A549 (cell line): ENCODE results near the gene BTBD3. TPM values are rescaled to one million over a fixed set of nuclear protein-coding genes. Genes with fewer than 3 reads are reported as not detected.

Experiments used
- ATAC-seq, 2 experiments: fragments of 200-7000 bp in 1 of 2; fragments of >200 bp in 1 of 2; cut with Nextera tagmentation in 1 of 2; cut with Tn5 transposase in 1 of 2; 3 replicates each; pipeline versions ENCODE4 v1.8.0 to v1.9.1; 2018 to 2020; ENCODE audit warnings: mild to moderate bottlenecking in 1 of 2, moderate library complexity in 1 of 2
- CTCF ChIA-PET: fragments of 300-600 bp; sonication (Branson Sonifier 250); formaldehyde crosslinking; extraction: SDS; loops from one replicate; lab custom pipeline; 2021; ENCODE audit warnings: antibody characterized with exemption, inconsistent platforms; lab: Yijun Ruan, JAX
- POLR2A ChIA-PET: fragments of 350-600 bp; formaldehyde crosslinking; extraction: SDS; loops from one replicate; lab custom pipeline; 2021; ENCODE audit warnings: antibody characterized with exemption, inconsistent platforms; lab: Yijun Ruan, JAX
- DNase-seq, 2 experiments: peaks; one replicate each; pipeline versions ENCODE4 v3.0.0 to v3.0.0-alpha.2; 2011 to 2016; ENCODE audit warnings: low read depth in 1 of 2, low spot score in 1 of 2
- FAIRE-seq: peaks from 2 replicates; lab custom pipeline; 2011; peaks lifted over from hg19 to GRCh38; lab: Jason Lieb, UNC
- H3K27ac ChIP-seq, 2 experiments: fragments of >200 bp; sonication (Bioruptor Twin); formaldehyde crosslinking; 3 replicates each; pipeline ENCODE4 v1.5.1; 2016 to 2017
- H3K4me1 ChIP-seq: fragments of >200 bp; sonication (Bioruptor Twin); formaldehyde crosslinking; 3 replicates; pipeline ENCODE4 v1.6.1; 2016
- H3K4me2 ChIP-seq: fragments of >200 bp; sonication (Bioruptor Twin); formaldehyde crosslinking; 3 replicates; pipeline ENCODE4 v1.6.1; 2016
- H3K4me3 ChIP-seq: fragments of >200 bp; sonication (Bioruptor Twin); formaldehyde crosslinking; 3 replicates; pipeline ENCODE4 v1.5.1; 2016
- H3K9me3 ChIP-seq: fragments of >200 bp; sonication (Bioruptor Twin); formaldehyde crosslinking; 3 replicates; pipeline ENCODE4 v1.6.1; 2016
- BHLHE40 ChIP-seq: IDR thresholded peaks from 2 replicates; pipeline ENCODE4 v1.6.1; 2012; ENCODE audit warnings: low read depth, low read length, inconsistent platforms
- CHD2 ChIP-seq: fragments of 150-350 bp; IDR thresholded peaks from 2 replicates; pipeline ENCODE4 v1.6.1; 2014; ENCODE audit warnings: low read length; ENCODE audit not compliant: partially characterized antibody
- EHMT2 ChIP-seq: fragments of 200-600 bp; sonication (generic); IDR thresholded peaks from 2 replicates; pipeline ENCODE4 v1.6.1; 2016; ENCODE audit warnings: antibody characterized with exemption, low read depth, mild to moderate bottlenecking, moderate library complexity
- FOSB ChIP-seq: fragments of 250-450 bp; sonication (Bioruptor Pico); IDR thresholded peaks from 2 replicates; pipeline ENCODE4 v1.5.0; 2020; ENCODE audit warnings: mild to moderate bottlenecking, moderate library complexity
- FOXS1 ChIP-seq: fragments of 250-450 bp; sonication (Bioruptor Pico); IDR thresholded peaks from 2 replicates; pipeline ENCODE4 v1.5.0; 2020; ENCODE audit warnings: mild to moderate bottlenecking, moderate library complexity
- HOXA7 ChIP-seq: fragments of 250-450 bp; sonication (Bioruptor Pico); IDR thresholded peaks from 2 replicates; pipeline ENCODE4 v1.5.0; 2020; ENCODE audit warnings: mild to moderate bottlenecking, moderate library complexity
- HOXB13 ChIP-seq: fragments of 250-450 bp; sonication (Bioruptor Pico); IDR thresholded peaks from 2 replicates; pipeline ENCODE4 v1.5.0; 2020; ENCODE audit warnings: low read depth, mild to moderate bottlenecking, moderate library complexity
- JUNB ChIP-seq: fragments of >200 bp; sonication (Bioruptor Twin); formaldehyde crosslinking; IDR thresholded peaks from 2 replicates; pipeline ENCODE4 v1.6.1; 2016
- KDM1A ChIP-seq: fragments of 200-600 bp; sonication (generic); IDR thresholded peaks from 2 replicates; pipeline ENCODE4 v1.6.1; 2016; ENCODE audit warnings: low read depth, mild to moderate bottlenecking
- MAFK ChIP-seq: fragments of 450-650 bp; IDR thresholded peaks from 2 replicates; pipeline ENCODE4 v1.6.1; 2014; ENCODE audit not compliant: partially characterized antibody
- MAZ ChIP-seq: fragments of 150-350 bp; IDR thresholded peaks from 2 replicates; pipeline ENCODE4 v1.6.1; 2014; ENCODE audit warnings: antibody characterized with exemption, low read depth, low read length, borderline replicate concordance
- PHF8 ChIP-seq: fragments of 200-600 bp; sonication (generic); IDR thresholded peaks from 2 replicates; pipeline ENCODE4 v1.6.1; 2016; ENCODE audit warnings: low read depth, mild to moderate bottlenecking, antibody characterized with exemption, moderate library complexity, borderline replicate concordance
- POLR2A ChIP-seq: IDR thresholded peaks from 2 replicates; pipeline ENCODE4 v1.6.1; 2012; ENCODE audit warnings: mild to moderate bottlenecking, low read length
- RAD21 ChIP-seq, 2 experiments: fragments of >200 bp in 1 of 2; sonication (Bioruptor Twin) in 1 of 2; formaldehyde crosslinking in 1 of 2; IDR thresholded peaks in 1 of 2; conservative IDR thresholded peaks in 1 of 2; 2 replicates in 1 of 2; 3 replicates in 1 of 2; pipeline ENCODE4 v1.6.1; 2012 to 2018; ENCODE audit warnings: inconsistent platforms in 1 of 2
- RARB ChIP-seq: fragments of 250-450 bp; sonication (Bioruptor Pico); IDR thresholded peaks from 2 replicates; pipeline ENCODE4 v1.8.0; 2021; ENCODE audit warnings: mild to moderate bottlenecking, moderate library complexity
- RFX5 ChIP-seq: fragments of 450-650 bp; IDR thresholded peaks from 2 replicates; pipeline ENCODE4 v1.7.1; 2014; ENCODE audit warnings: antibody characterized with exemption, mild to moderate bottlenecking, moderate library complexity
- RNF2 ChIP-seq: fragments of 200-600 bp; sonication (generic); IDR thresholded peaks from 2 replicates; pipeline ENCODE4 v1.6.1; 2016; ENCODE audit warnings: low read depth, mild to moderate bottlenecking, antibody characterized with exemption, moderate library complexity, borderline replicate concordance
- SMC3 ChIP-seq: fragments of >200 bp; sonication (Bioruptor Twin); formaldehyde crosslinking; IDR thresholded peaks from 3 replicates; pipeline ENCODE4 v1.6.1; 2018; ENCODE audit warnings: inconsistent platforms
- SREBF2 ChIP-seq: fragments of 450-650 bp; IDR thresholded peaks from 2 replicates; pipeline ENCODE4 v1.6.1; 2014; ENCODE audit warnings: mild to moderate bottlenecking, moderate library complexity
- TP53 ChIP-seq: fragments of 250-450 bp; sonication (Bioruptor Pico); IDR thresholded peaks from 2 replicates; pipeline ENCODE4 v1.5.0; 2021; ENCODE audit warnings: mild to moderate bottlenecking, moderate library complexity
- ZC3H11A ChIP-seq: fragments of 450-650 bp; IDR thresholded peaks from 2 replicates; pipeline ENCODE4 v1.6.1; 2014; ENCODE audit warnings: antibody characterized with exemption, mild to moderate bottlenecking
- ZFP36 ChIP-seq: fragments of 450-650 bp; IDR thresholded peaks from 2 replicates; pipeline ENCODE4 v1.6.1; 2014; ENCODE audit warnings: borderline replicate concordance; ENCODE audit not compliant: partially characterized antibody
- WGBS: methylation state at CpG from one replicate; pipeline ENCODE4 v1.1.6; 2017; ENCODE audit errors: missing lambda C conversion rate; 5-methylcytosine and 5-hydroxymethylcytosine counted together
- polyA plus RNA-seq, 4 experiments: library from polyadenylated mRNA; depleted of rRNA in 3 of 4; stranded (reverse); fragments of >200 nt; fragmentation: RNase III in 1 of 4; extraction: RNeasy Plus Mini Kit Qiagen cat#74134 plus additional on column Dnase treatment in 1 of 4; gene quantifications; 2 replicates in 3 of 4; 3 replicates in 1 of 4; pipeline ENCODE4 v1.2.3, GENCODE V29; 2011 to 2017
- TF ChIP-seq, protein P1 (sequence below): fragments of 250-450 bp; sonication (Bioruptor Pico); IDR thresholded peaks from 2 replicates; pipeline ENCODE4 v1.5.0; 2021; ENCODE audit warnings: mild to moderate bottlenecking, moderate library complexity, borderline replicate concordance
- TF ChIP-seq, protein P2 (sequence below): IDR thresholded peaks from 2 replicates; pipeline ENCODE4 v1.6.1; 2012; ENCODE audit warnings: low read depth, borderline replicate concordance
- TF ChIP-seq, protein P3 (sequence below): fragments of 450-650 bp; IDR thresholded peaks from 2 replicates; pipeline ENCODE4 v1.6.1; 2014; ENCODE audit warnings: antibody characterized with exemption
- TF ChIP-seq, protein P4 (sequence below): fragments of 150-350 bp; IDR thresholded peaks from 2 replicates; pipeline ENCODE4 v1.6.1; 2014; ENCODE audit warnings: low read depth, mild to moderate bottlenecking, low read length
- TF ChIP-seq, protein P5 (sequence below): fragments of 250-450 bp; sonication (Bioruptor Pico); IDR thresholded peaks from 2 replicates; pipeline ENCODE4 v1.5.0; 2020; ENCODE audit warnings: low read depth, mild to moderate bottlenecking, moderate library complexity

The BTBD3 gene
- polyA plus RNA-seq, 2 of the 4 experiments (the other 2 are of a cell fraction), result 16.3 to 47.1 TPM

DNA sequence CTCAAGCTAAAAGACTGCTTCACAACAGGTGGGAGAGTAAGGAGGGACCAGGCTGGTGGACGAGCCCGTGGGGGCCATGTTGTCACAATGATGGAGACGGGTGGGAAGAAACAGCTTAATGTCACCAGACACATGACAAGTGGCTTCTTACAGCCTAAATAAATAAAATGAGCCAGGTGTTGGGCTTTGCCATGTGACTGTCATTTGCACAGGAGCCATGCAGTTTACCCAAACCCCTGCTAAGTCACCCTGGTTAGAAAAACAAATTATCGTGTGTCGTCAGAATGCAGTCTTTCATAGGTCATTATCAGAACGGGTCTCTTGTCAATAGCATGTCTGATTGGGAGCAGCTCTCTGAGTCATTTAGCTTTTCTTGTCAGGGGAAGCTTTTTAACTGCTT, 18.5 kb downstream of the BTBD3 start:
- CTCF ChIA-PET, result interaction anchor here (1.2 kb wide), 1 partner anchor 12 kb away, joined by 3 read pairs; no protein-coding TSS in a partner anchor
- TF ChIP-seq FOXS1 (CRISPR knock-in tag) (no peak), HOXB13 (CRISPR knock-in tag) (no peak), EHMT2 (no peak), SMC3 (no peak), PHF8 (no peak), KDM1A (no peak), FOSB (CRISPR knock-in tag) (no peak), HOXA7 (CRISPR knock-in tag) (no peak), CHD2 (no peak), RNF2 (no peak)
- TF ChIP-seq, protein P1, sequence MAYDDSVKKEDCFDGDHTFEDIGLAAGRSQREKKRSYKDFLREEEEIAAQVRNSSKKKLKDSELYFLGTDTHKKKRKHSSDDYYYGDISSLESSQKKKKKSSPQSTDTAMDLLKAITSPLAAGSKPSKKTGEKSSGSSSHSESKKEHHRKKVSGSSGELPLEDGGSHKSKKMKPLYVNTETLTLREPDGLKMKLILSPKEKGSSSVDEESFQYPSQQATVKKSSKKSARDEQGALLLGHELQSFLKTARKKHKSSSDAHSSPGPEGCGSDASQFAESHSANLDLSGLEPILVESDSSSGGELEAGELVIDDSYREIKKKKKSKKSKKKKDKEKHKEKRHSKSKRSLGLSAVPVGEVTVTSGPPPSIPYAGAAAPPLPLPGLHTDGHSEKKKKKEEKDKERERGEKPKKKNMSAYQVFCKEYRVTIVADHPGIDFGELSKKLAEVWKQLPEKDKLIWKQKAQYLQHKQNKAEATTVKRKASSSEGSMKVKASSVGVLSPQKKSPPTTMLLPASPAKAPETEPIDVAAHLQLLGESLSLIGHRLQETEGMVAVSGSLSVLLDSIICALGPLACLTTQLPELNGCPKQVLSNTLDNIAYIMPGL, result no peak
- TF ChIP-seq, protein P2, sequence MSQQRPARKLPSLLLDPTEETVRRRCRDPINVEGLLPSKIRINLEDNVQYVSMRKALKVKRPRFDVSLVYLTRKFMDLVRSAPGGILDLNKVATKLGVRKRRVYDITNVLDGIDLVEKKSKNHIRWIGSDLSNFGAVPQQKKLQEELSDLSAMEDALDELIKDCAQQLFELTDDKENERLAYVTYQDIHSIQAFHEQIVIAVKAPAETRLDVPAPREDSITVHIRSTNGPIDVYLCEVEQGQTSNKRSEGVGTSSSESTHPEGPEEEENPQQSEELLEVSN, result no peak
- Histone ChIP-seq H3K4me2 (no peak overlapping the region), H3K4me1 (no peaks in the 10 kb centered on the region), H3K4me3 (no peak overlapping the region), H3K9me3 (no peaks in the 10 kb centered on the region), H3K27ac (no peak overlapping the region)
- no peak for DNase-seq
- FAIRE-seq, result no peak
- WGBS, result 39% methylated on average over 6 of the region's 6 CpGs
- POLR2A ChIA-PET, result no interaction called here
- no peak for ATAC-seq

DNA sequence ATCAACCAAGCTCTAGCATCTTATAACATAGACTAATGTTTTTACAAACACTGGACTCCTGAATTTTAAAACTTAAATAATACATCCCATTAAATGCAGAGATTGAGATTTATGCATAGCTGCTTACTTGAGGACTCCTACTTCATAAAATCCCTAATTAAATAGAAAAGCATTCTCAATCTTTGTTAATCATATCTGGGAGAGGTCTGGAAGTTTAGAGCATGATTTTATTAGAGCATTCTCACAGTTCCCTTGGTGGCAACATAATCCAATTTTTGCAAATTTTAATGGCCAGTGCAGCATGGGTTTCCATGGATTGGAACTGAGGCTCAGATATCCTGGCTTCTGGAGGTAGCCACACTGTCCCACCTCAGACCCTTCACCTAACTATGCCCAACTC, 19.5 kb downstream of the BTBD3 start:
- POLR2A ChIA-PET, result no interaction called here
- TF ChIP-seq MAZ (no peak), SREBF2 (no peak), RARB (CRISPR knock-in tag) (no peak)
- H3K9me3 ChIP-seq, result no peaks in the 10 kb centered on the region
- no peaks in the 10 kb centered on the region for H3K4me1 ChIP-seq
- no peak for FAIRE-seq
- DNase-seq, result no peak
- no peak for ATAC-seq
- H3K27ac ChIP-seq, result no peak overlapping the region
- H3K4me3 ChIP-seq, result no peak overlapping the region
- CTCF ChIA-PET, result interaction anchor here (1.2 kb wide), 1 partner anchor 10 kb away, joined by 3 read pairs; no protein-coding TSS in a partner anchor
- no peak overlapping the region for H3K4me2 ChIP-seq

DNA sequence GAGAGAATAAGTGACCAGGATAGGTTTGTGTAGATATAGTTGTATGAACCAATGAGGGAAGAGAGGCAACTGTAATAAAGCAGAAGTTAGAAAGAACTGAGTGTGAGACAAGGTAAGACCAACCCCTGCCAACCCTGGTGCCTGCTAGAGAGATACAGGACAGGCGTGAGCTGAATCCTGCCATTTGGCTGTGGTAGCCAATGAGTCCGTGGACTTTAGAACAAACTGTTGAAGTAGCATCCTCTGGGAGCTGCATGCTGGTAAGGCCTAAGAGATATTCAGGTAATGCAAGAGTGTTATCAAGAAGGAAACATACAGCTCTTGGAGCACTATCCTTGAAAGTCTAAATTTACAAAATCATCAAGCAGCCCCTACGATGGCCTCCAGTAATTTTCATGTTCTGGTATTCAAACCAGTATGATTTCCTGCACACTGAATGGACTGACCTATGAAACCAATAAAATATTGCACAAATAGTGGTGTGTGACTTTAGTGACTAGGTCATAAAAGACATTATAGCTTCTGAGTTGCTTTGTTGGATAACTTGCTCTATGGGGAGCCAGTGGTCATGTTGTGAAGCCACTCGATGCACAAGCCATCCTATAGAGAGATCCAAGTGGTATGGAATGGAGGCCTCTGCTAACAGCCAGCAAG, 24.0 kb downstream of the BTBD3 start:
- ChIA-PET POLR2A (no interaction called here), CTCF (interaction anchor here (0.5 to 1.5 kb wide), 3 partner anchors 14 to 283 kb away, joined by 3 read pairs; no protein-coding TSS in a partner anchor)
- DNase-seq (no peak), FAIRE-seq (no peak)
- WGBS, result 27% methylated on average over 4 of the region's 4 CpGs
- TF ChIP-seq BHLHE40 (no peak), RNF2 (no peak), ZC3H11A (no peak), RFX5 (no peak), JUNB (no peak), TP53 (CRISPR knock-in tag) (no peak), ZFP36 (no peak), MAFK (no peak), CHD2 (no peak), POLR2A (no peak), RAD21 (conservative IDR thresholded peaks at IDR 0.05 in 1 of 2, IDR thresholded peaks at IDR 0.05 in 1 of 2) (no peak), SMC3 (no peak)
- TF ChIP-seq, protein P3, sequence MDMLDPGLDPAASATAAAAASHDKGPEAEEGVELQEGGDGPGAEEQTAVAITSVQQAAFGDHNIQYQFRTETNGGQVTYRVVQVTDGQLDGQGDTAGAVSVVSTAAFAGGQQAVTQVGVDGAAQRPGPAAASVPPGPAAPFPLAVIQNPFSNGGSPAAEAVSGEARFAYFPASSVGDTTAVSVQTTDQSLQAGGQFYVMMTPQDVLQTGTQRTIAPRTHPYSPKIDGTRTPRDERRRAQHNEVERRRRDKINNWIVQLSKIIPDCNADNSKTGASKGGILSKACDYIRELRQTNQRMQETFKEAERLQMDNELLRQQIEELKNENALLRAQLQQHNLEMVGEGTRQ, result no peak
- TF ChIP-seq, protein P1, result no peak
- TF ChIP-seq, protein P4, sequence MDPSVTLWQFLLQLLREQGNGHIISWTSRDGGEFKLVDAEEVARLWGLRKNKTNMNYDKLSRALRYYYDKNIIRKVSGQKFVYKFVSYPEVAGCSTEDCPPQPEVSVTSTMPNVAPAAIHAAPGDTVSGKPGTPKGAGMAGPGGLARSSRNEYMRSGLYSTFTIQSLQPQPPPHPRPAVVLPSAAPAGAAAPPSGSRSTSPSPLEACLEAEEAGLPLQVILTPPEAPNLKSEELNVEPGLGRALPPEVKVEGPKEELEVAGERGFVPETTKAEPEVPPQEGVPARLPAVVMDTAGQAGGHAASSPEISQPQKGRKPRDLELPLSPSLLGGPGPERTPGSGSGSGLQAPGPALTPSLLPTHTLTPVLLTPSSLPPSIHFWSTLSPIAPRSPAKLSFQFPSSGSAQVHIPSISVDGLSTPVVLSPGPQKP, result no peak
- TF ChIP-seq, protein P5, sequence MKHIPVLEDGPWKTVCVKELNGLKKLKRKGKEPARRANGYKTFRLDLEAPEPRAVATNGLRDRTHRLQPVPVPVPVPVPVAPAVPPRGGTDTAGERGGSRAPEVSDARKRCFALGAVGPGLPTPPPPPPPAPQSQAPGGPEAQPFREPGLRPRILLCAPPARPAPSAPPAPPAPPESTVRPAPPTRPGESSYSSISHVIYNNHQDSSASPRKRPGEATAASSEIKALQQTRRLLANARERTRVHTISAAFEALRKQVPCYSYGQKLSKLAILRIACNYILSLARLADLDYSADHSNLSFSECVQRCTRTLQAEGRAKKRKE (CRISPR knock-in tag), result no peak
- TF ChIP-seq, all 56 proteins: peak for 0
- Histone ChIP-seq H3K9me3 (no peaks in the 10 kb centered on the region), H3K4me2 (no peak overlapping the region), H3K4me3 (no peak overlapping the region), H3K4me1 (no peaks in the 10 kb centered on the region), H3K27ac (no peak overlapping the region)
- no peak for ATAC-seq
